Effector memory CD8-positive, alpha-beta T cell (primary cell): ENCODE results near the gene TBXT.

Experiments used
- ATAC-seq: fragments of 150-1000 bp; cut with Tn5 transposase; replicated peaks from 2 replicates; pipeline ENCODE4 v1.10.0; 2021; ENCODE audit warnings: mild to moderate bottlenecking, moderate library complexity
- DNase-seq, 3 experiments: peaks; one replicate each; pipeline ENCODE4 v3.0.0; 2021
- H3K27ac Mint-ChIP-seq, 2 donors: one replicate each; pipeline ENCODE4 v1.8.0; 2022; ENCODE audit warnings: mild to moderate bottlenecking in 2 of 2, mixed read lengths in 2 of 2, moderate library complexity in 2 of 2
- H3K27me3 Mint-ChIP-seq, 2 donors: one replicate each; pipeline ENCODE4 v1.8.0; 2022; ENCODE audit warnings: mixed read lengths in 2 of 2
- H3K36me3 Mint-ChIP-seq: one replicate; pipeline ENCODE4 v1.8.0; 2022; ENCODE audit warnings: mild to moderate bottlenecking, moderate library complexity, mixed read lengths; ENCODE audit not compliant: insufficient read depth
- H3K4me1 Mint-ChIP-seq, 2 donors: one replicate each; pipeline ENCODE4 v1.8.0; 2022; ENCODE audit warnings: low read depth in 2 of 2, mixed read lengths in 2 of 2
- H3K4me3 Mint-ChIP-seq, 2 donors: one replicate each; pipeline ENCODE4 v1.8.0; 2022; ENCODE audit warnings: mild to moderate bottlenecking in 2 of 2, mixed read lengths in 2 of 2, moderate library complexity in 2 of 2
- H3K9me3 Mint-ChIP-seq, 2 donors: one replicate each; pipeline ENCODE4 v1.8.0; 2022; ENCODE audit warnings: mixed read lengths in 2 of 2

TBXT gene

DNA sequence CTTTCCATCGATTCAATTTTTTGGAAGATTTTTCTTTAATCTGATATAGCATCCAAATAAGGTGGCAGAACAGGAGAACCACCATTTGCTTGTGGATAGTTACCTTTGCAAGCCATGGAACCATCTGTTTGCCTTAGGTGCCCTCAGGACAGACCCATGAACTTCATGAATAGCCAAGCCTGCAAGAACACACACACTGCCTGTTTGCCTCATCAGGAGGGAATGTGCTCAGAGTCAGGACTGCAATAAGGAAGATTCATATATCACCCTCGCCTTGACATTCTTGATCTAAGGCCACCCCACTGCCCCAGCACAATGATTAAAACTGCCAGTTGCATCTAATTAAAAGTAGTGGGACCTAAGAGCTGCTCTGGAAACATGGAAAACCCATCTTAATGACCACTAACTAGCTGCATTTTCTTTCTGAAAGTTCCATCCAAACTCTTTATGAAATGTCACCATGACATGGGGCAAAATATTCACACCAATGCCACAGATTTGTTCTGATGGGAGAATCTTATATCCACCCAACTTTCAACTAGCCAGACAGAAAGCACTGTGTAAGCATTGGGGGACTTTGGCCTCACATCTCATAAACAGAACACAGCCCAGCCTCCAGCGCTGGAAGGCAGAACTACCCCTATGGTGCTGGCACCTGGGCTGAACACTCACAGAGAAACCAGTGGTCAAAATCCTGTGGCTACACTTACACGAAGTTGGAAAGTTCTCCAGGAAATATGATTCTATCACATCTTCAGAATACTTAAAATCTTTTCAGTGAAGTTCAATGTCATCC lies 48.3 kb downstream of the TBXT start:
- DNase-seq (no peak), ATAC-seq (no peak)
- Mint-ChIP-seq H3K36me3 (no peaks in the 10 kb centered on the region), H3K27me3 (peaks cover 18 to 19% of the 10 kb centered on the region in 2 donors), H3K4me3 (no peak overlapping the region), H3K4me1 (no peaks in the 10 kb centered on the region), H3K27ac (no peak overlapping the region), H3K9me3 (no peaks in the 10 kb centered on the region)

DNA sequence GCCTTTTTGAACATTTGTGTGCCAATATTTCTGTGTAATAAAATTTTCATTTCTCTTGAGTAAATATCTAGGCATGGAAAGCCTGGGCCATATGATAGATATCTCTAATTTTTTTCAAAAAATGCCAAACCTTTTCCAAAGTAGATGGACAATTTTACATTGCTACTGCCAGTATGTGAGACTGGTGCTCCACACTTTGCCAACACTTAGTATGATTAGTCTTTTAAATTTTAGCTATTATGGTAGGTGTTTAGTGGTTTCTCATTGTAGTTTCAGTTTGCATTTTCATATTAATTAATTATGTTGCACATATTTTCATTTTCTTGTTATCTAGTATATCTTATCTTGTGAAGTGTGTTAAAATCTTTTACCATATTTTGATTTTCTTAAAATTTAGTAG lies 52.0 kb downstream of the TBXT start:
- no peaks in the 10 kb centered on the region for H3K9me3 Mint-ChIP-seq
- no peak overlapping the region for H3K27ac Mint-ChIP-seq
- no peak overlapping the region for H3K4me3 Mint-ChIP-seq
- peaks cover 35 to 39% of the 10 kb centered on the region in 2 donors for H3K27me3 Mint-ChIP-seq
- no peaks in the 10 kb centered on the region for H3K36me3 Mint-ChIP-seq
- DNase-seq, result no peak
- H3K4me1 Mint-ChIP-seq, result no peaks in the 10 kb centered on the region
- no peak for ATAC-seq

GRCh38 chr6:166112580-166112979 lies 55.1 kb downstream of the TBXT start:
- Mint-ChIP-seq H3K4me3 (no peak overlapping the region), H3K9me3 (no peaks in the 10 kb centered on the region), H3K27me3 (peaks cover 48 to 63% of the 10 kb centered on the region in 2 donors), H3K4me1 (no peaks in the 10 kb centered on the region), H3K27ac (no peak overlapping the region), H3K36me3 (peaks cover 3% of the 10 kb centered on the region)
- ATAC-seq (no peak), DNase-seq (no peak)

DNA sequence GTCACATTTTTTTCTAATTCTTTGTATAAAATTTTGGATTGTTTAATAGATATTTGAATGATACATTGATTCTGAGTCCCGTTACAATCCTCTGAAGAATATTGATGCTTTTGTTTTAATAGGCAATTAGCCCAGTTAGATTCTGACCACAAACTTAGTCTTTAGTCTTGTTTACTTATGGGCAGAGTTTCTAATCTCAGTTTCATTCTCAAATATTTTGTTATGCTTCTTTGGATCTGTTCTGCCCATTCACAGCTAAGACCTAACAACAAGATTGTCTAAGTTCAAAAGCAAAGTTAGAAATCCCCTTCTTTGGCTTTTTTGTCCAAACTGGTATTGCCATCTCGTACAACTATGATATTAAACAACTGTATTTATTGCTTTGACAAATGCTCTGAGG lies 58.0 kb downstream of the TBXT start:
- H3K36me3 Mint-ChIP-seq, result peaks cover 4% of the 10 kb centered on the region
- peaks cover 41 to 65% of the 10 kb centered on the region in 2 donors for H3K27me3 Mint-ChIP-seq
- ATAC-seq (no peak), DNase-seq (no peak)
- peaks cover 5% of the 10 kb centered on the region in 2 donors for H3K4me1 Mint-ChIP-seq
- no peak overlapping the region for H3K4me3 Mint-ChIP-seq
- no peak overlapping the region for H3K27ac Mint-ChIP-seq
- H3K9me3 Mint-ChIP-seq, result no peaks in the 10 kb centered on the region
